Measurements from ENCODE around the gene GRAMD4. TPM values are rescaled to one million over a fixed set of nuclear protein-coding genes. Genes with fewer than 3 reads are reported as not detected.
A peak's percentile ranks its signal among the peaks of the same experiment; 100 is the strongest.

GRAMD4 gene
- total and polyA plus RNA-seq, 2 donors (not counting 1 experiment from before 2014, with no cell fraction given): 17.0 to 88.1 TPM

- ATAC-seq (ENCODE audit: low read depth) (no peak), DNase-seq (no peak)
- no peaks in the 10 kb centered on the region for H3K36me3 ChIP-seq (replicated peaks in 1 of 2; ENCODE audit: control extremely low read depth in 1 of 2, control insufficient read depth in 1 of 2, extremely low read depth in 1 of 2, insufficient read depth in 2 of 2, low read length in 1 of 2)
- H3K27ac ChIP-seq (ENCODE audit: low read length in 2 of 2): no peak overlapping the region
- ChIA-PET CTCF (no interaction called here), POLR2A (interaction anchor here (0.6 kb wide), 1 partner anchor 33 kb away, joined by 3 read pairs; no protein-coding TSS in a partner anchor)
- peaks cover 17 to 53% of the 10 kb centered on the region in 2 donors for H3K4me1 ChIP-seq (ENCODE audit: control insufficient read depth in 2 of 2, insufficient read depth in 2 of 2, low read length in 2 of 2)
- Mint-ChIP-seq H3K4me1 (peaks cover 49% of the 10 kb centered on the region), H3K27me3 (no peaks in the 10 kb centered on the region), H3K27ac (peak overlapping the region; percentile 71), H3K4me3 (no peak overlapping the region), H3K9me3 (ENCODE audit: insufficient read depth) (no peaks in the 10 kb centered on the region)
- no peak overlapping the region for H3K9ac ChIP-seq (ENCODE audit: low read length)
- H2AFZ ChIP-seq (ENCODE audit: insufficient read depth, low read depth, low read length, poor library complexity, severe bottlenecking): no peak overlapping the region
- 91% methylated on average over 7 of the region's 7 CpGs for WGBS (ENCODE audit: insufficient coverage)
- H3K9me3 ChIP-seq (ENCODE audit: control extremely low read depth in 1 of 3, control insufficient read depth in 2 of 3, insufficient read depth in 1 of 3, low read length in 2 of 3): no peaks in the 10 kb centered on the region
- H4K20me1 ChIP-seq (ENCODE audit: control insufficient read depth, insufficient read depth, low read length, poor library complexity, severe bottlenecking): peaks cover 25% of the 10 kb centered on the region
- intact Hi-C loops (cut with micrococcal nuclease): no loop called here
- peaks cover 67% of the 10 kb centered on the region for H3K79me2 ChIP-seq (ENCODE audit: control insufficient read depth, insufficient read depth, low read length)
- TF ChIP-seq CTCF (IDR thresholded peaks at IDR 0.05) (no peak), EZH2 (IDR thresholded peaks at IDR 0.05; ENCODE audit: borderline replicate concordance, insufficient read depth, low read depth, low read length, poor library complexity, severe bottlenecking) (no peak)
- no peaks in the 10 kb centered on the region for H3K27me3 ChIP-seq (replicated peaks in 1 of 4; ENCODE audit: control extremely low read depth in 1 of 4, control insufficient read depth in 3 of 4, insufficient read depth in 4 of 4, low read length in 3 of 4)
- H3K4me2 ChIP-seq (replicated peaks; ENCODE audit: low read depth, low read length, poor library complexity, severe bottlenecking): no peak overlapping the region
- no peak overlapping the region for H3K4me3 ChIP-seq (ENCODE audit: control extremely low read depth in 1 of 5, extremely low read depth in 1 of 5, insufficient read depth in 1 of 5, low read depth in 2 of 5, low read length in 4 of 5)
These were observed 23.4 kb upstream of the GRAMD4 start for GRCh38 chr22:46596819-46597218.

- Histone ChIP-seq H3K9ac (ENCODE audit: low read length) (no peak overlapping the region), H3K27ac (ENCODE audit: low read length in 2 of 2) (no peak overlapping the region), H3K79me2 (ENCODE audit: control insufficient read depth, insufficient read depth, low read length) (peaks cover 76% of the 10 kb centered on the region), H3K4me2 (replicated peaks; ENCODE audit: low read depth, low read length, poor library complexity, severe bottlenecking) (no peak overlapping the region), H3K4me1 (ENCODE audit: control insufficient read depth in 2 of 2, insufficient read depth in 2 of 2, low read length in 2 of 2) (peaks cover 6 to 42% of the 10 kb centered on the region in 2 donors), H3K4me3 (ENCODE audit: control extremely low read depth in 1 of 5, extremely low read depth in 1 of 5, insufficient read depth in 1 of 5, low read depth in 2 of 5, low read length in 4 of 5) (no peak overlapping the region), H2AFZ (ENCODE audit: insufficient read depth, low read depth, low read length, poor library complexity, severe bottlenecking) (no peak overlapping the region), H4K20me1 (ENCODE audit: control insufficient read depth, insufficient read depth, low read length, poor library complexity, severe bottlenecking) (peaks cover 32% of the 10 kb centered on the region), H3K27me3 (replicated peaks in 1 of 4; ENCODE audit: control extremely low read depth in 1 of 4, control insufficient read depth in 3 of 4, insufficient read depth in 4 of 4, low read length in 3 of 4) (no peaks in the 10 kb centered on the region), H3K36me3 (replicated peaks in 1 of 2; ENCODE audit: control extremely low read depth in 1 of 2, control insufficient read depth in 1 of 2, extremely low read depth in 1 of 2, insufficient read depth in 2 of 2, low read length in 1 of 2) (no peaks in the 10 kb centered on the region), H3K9me3 (ENCODE audit: control extremely low read depth in 1 of 3, control insufficient read depth in 2 of 3, insufficient read depth in 1 of 3, low read length in 2 of 3) (no peaks in the 10 kb centered on the region)
- intact Hi-C loops (cut with micrococcal nuclease): no loop called here
- 82% methylated on average over 6 of the region's 7 CpGs for WGBS (ENCODE audit: insufficient coverage)
- H3K27ac Mint-ChIP-seq: peak overlapping the region; percentile 11
- no peak for ATAC-seq (ENCODE audit: low read depth)
- TF ChIP-seq CTCF (IDR thresholded peaks at IDR 0.05) (no peak), EZH2 (IDR thresholded peaks at IDR 0.05; ENCODE audit: borderline replicate concordance, insufficient read depth, low read depth, low read length, poor library complexity, severe bottlenecking) (no peak)
- no peaks in the 10 kb centered on the region for H3K27me3 Mint-ChIP-seq
- H3K4me3 Mint-ChIP-seq: no peak overlapping the region
- DNase-seq: no peak
- peaks cover 38% of the 10 kb centered on the region for H3K4me1 Mint-ChIP-seq
- POLR2A ChIA-PET: no interaction called here
- CTCF ChIA-PET: interaction anchor here (1.4 to 4.0 kb wide), 2 partner anchors 10 to 34 kb away, joined by 4 to 16 read pairs; no protein-coding TSS in a partner anchor
- no peaks in the 10 kb centered on the region for H3K9me3 Mint-ChIP-seq (ENCODE audit: insufficient read depth)
These were observed 22.0 kb upstream of the GRAMD4 start for GRCh38 chr22:46598224-46598623.

Measured in B cell (primary cell).